ENCODE measurements around the gene ITGB6.

GRCh38 chr2:160199053-160199452, 1.0 kb downstream of the ITGB6 start:
- TF ChIP-seq CTCF (IDR thresholded peaks at IDR 0.05) = no peak
- TF ChIP-seq POLR2A (IDR thresholded peaks at IDR 0.05) = no peak

Measured in testis (tissue), 2 donors.